ENCODE measurements around the gene FOXRED2. TPM values are rescaled to one million over a fixed set of nuclear protein-coding genes. Genes with fewer than 3 reads are reported as not detected.

FOXRED2 gene
- total and polyA plus RNA-seq, 2 donors (not counting 1 experiment from before 2014, with no cell fraction given), result 0.86 to 7.4 TPM

- Histone ChIP-seq H3K79me2 (ENCODE audit: control insufficient read depth, insufficient read depth, low read length) (peaks cover 9% of the 10 kb centered on the region), H3K36me3 (replicated peaks in 1 of 2; ENCODE audit: control extremely low read depth in 1 of 2, control insufficient read depth in 1 of 2, extremely low read depth in 1 of 2, insufficient read depth in 2 of 2, low read length in 1 of 2) (no peaks in the 10 kb centered on the region), H3K4me2 (replicated peaks; ENCODE audit: low read depth, low read length, poor library complexity, severe bottlenecking) (no peak overlapping the region), H3K4me1 (ENCODE audit: control insufficient read depth in 2 of 2, insufficient read depth in 2 of 2, low read length in 2 of 2) (peaks cover 13 to 20% of the 10 kb centered on the region in 2 donors), H3K4me3 (ENCODE audit: control extremely low read depth in 1 of 5, extremely low read depth in 1 of 5, insufficient read depth in 1 of 5, low read depth in 2 of 5, low read length in 4 of 5) (no peak overlapping the region), H4K20me1 (ENCODE audit: control insufficient read depth, insufficient read depth, low read length, poor library complexity, severe bottlenecking) (no peaks in the 10 kb centered on the region), H3K9me3 (ENCODE audit: control extremely low read depth in 1 of 3, control insufficient read depth in 2 of 3, insufficient read depth in 1 of 3, low read length in 2 of 3) (no peaks in the 10 kb centered on the region), H2AFZ (ENCODE audit: insufficient read depth, low read depth, low read length, poor library complexity, severe bottlenecking) (no peak overlapping the region), H3K9ac (ENCODE audit: low read length) (no peak overlapping the region), H3K27ac (ENCODE audit: low read length in 2 of 2) (no peak overlapping the region), H3K27me3 (replicated peaks in 1 of 4; ENCODE audit: control extremely low read depth in 1 of 4, control insufficient read depth in 3 of 4, insufficient read depth in 4 of 4, low read length in 3 of 4) (no peaks in the 10 kb centered on the region)
- no peak overlapping the region for H3K27ac Mint-ChIP-seq
- DNase-seq (no peak), ATAC-seq (ENCODE audit: low read depth) (no peak)
- H3K9me3 Mint-ChIP-seq (ENCODE audit: insufficient read depth), result no peaks in the 10 kb centered on the region
- POLR2A ChIA-PET, result no interaction called here
- peaks cover 20% of the 10 kb centered on the region for H3K4me1 Mint-ChIP-seq
- CTCF ChIA-PET, result interaction anchor here (0.7 kb wide), 1 partner anchor 255 kb away, joined by 3 read pairs; no protein-coding TSS in a partner anchor
- TF ChIP-seq EZH2 (IDR thresholded peaks at IDR 0.05; ENCODE audit: borderline replicate concordance, insufficient read depth, low read depth, low read length, poor library complexity, severe bottlenecking), result no peak
- no peak for TF ChIP-seq CTCF (IDR thresholded peaks at IDR 0.05)
- H3K4me3 Mint-ChIP-seq, result no peak overlapping the region
- intact Hi-C loops (cut with micrococcal nuclease), result no loop called here
- WGBS (ENCODE audit: insufficient coverage), result 50% methylated on average over 2 of the region's 2 CpGs
- no peaks in the 10 kb centered on the region for H3K27me3 Mint-ChIP-seq
Measured at GRCh38 chr22:36532466-36532865, 25.6 kb upstream of the FOXRED2 start.

Data from B cell (primary cell).